Left ventricle myocardium inferior (tissue), 1 donor: ENCODE data around the gene CCKAR. TPM values are rescaled to one million over a fixed set of nuclear protein-coding genes. Genes with fewer than 3 reads are reported as not detected.

Source experiments
- DNase-seq: peaks from one replicate; pipeline ENCODE4 v3.0.0-alpha.2; 2020
- H3K27ac ChIP-seq: fragments of 200-600 bp; replicated peaks from 2 replicates; pipeline ENCODE4 v1.8.0; 2021
- H3K27me3 ChIP-seq: fragments of 200-600 bp; 2 replicates; pipeline ENCODE4 v1.8.0; 2021; ENCODE audit warnings: low read depth
- H3K36me3 ChIP-seq: fragments of 200-600 bp; 2 replicates; pipeline ENCODE4 v1.8.0; 2021
- H3K4me1 ChIP-seq: fragments of 200-600 bp; 2 replicates; pipeline ENCODE4 v1.8.0; 2021
- H3K4me3 ChIP-seq: fragments of 200-600 bp; 2 replicates; pipeline ENCODE4 v1.8.0; 2021; ENCODE audit warnings: mild to moderate bottlenecking, moderate library complexity
- H3K9me3 ChIP-seq: fragments of 200-600 bp; replicated peaks from 2 replicates; pipeline ENCODE4 v1.8.0; 2021
- CTCF ChIP-seq: fragments of 200-600 bp; IDR thresholded peaks from 2 replicates; pipeline ENCODE4 v1.8.0; 2021; ENCODE audit warnings: antibody characterized with exemption, mild to moderate bottlenecking, borderline replicate concordance
- intact Hi-C: fragments of 100-400 bp; cut with micrococcal nuclease; formaldehyde crosslinking; loops from one replicate; pipeline ENCODE4 v1.11.0; 2022
- total RNA-seq: library from RNA; stranded (reverse); fragmentation: NEBNext Ultra II Directional; extraction: Animal tissue kit (Norgen Biotek cat#: 25700); gene quantifications from one replicate; pipeline ENCODE4 v1.2.1, GENCODE V29; 2021
- donor health status: DM: no; HTN: yes; CAD: no; lungs with severe emphysema.

The CCKAR gene
- total RNA-seq, 1 donor from 2014 or later = not detected

GRCh38 chr4:26457412-26457811 lies 32.9 kb downstream of the CCKAR start:
- H3K27me3 ChIP-seq = no peaks in the 10 kb centered on the region
- no peak overlapping the region for H3K27ac ChIP-seq
- TF ChIP-seq CTCF = no peak
- no peaks in the 10 kb centered on the region for H3K4me1 ChIP-seq
- no peaks in the 10 kb centered on the region for H3K36me3 ChIP-seq
- intact Hi-C loops = loop anchor here (10.0 kb wide), 1 partner anchor 267 kb away; no protein-coding TSS in a partner anchor
- peaks cover 14% of the 10 kb centered on the region for H3K9me3 ChIP-seq
- no peak for DNase-seq
- no peak overlapping the region for H3K4me3 ChIP-seq

- peaks cover 14% of the 10 kb centered on the region for H3K9me3 ChIP-seq
- no peaks in the 10 kb centered on the region for H3K4me1 ChIP-seq
- H3K27me3 ChIP-seq = no peaks in the 10 kb centered on the region
- intact Hi-C loops = loop anchor here (10.0 kb wide), 1 partner anchor 269 kb away; no protein-coding TSS in a partner anchor
- TF ChIP-seq CTCF = no peak
- DNase-seq = no peak
- no peaks in the 10 kb centered on the region for H3K36me3 ChIP-seq
- H3K27ac ChIP-seq = no peak overlapping the region
- H3K4me3 ChIP-seq = no peak overlapping the region
These were observed 34.7 kb downstream of the CCKAR start for GRCh38 chr4:26455571-26455970.

GRCh38 chr4:26454961-26455360 lies 35.3 kb downstream of the CCKAR start:
- no peaks in the 10 kb centered on the region for H3K4me1 ChIP-seq

GRCh38 chr4:26452565-26453531 lies 37.4 kb downstream of the CCKAR start:
- intact Hi-C loops = loop anchor here (10.0 kb wide), 1 partner anchor 272 kb away; no protein-coding TSS in a partner anchor
- Histone ChIP-seq H3K4me3 (no peak overlapping the region), H3K4me1 (no peaks in the 10 kb centered on the region), H3K27ac (no peak overlapping the region), H3K27me3 (no peaks in the 10 kb centered on the region), H3K36me3 (no peaks in the 10 kb centered on the region), H3K9me3 (peaks cover 14% of the 10 kb centered on the region)
- DNase-seq = no peak
- TF ChIP-seq CTCF = no peak

More at GRCh38 chr4:26454961-26455360, 35.3 kb downstream of the CCKAR start:
- Histone ChIP-seq H3K9me3 (peaks cover 14% of the 10 kb centered on the region), H3K27me3 (no peaks in the 10 kb centered on the region), H3K36me3 (no peaks in the 10 kb centered on the region), H3K27ac (no peak overlapping the region), H3K4me3 (no peak overlapping the region)
- intact Hi-C loops = loop anchor here (10.0 kb wide), 1 partner anchor 270 kb away; no protein-coding TSS in a partner anchor
- TF ChIP-seq CTCF = no peak
- no peak for DNase-seq

- intact Hi-C loops = loop anchor here (10.0 kb wide), 1 partner anchor 273 kb away; no protein-coding TSS in a partner anchor
- peaks cover 14% of the 10 kb centered on the region for H3K9me3 ChIP-seq
- no peak for DNase-seq
These were observed 38.7 kb downstream of the CCKAR start for GRCh38 chr4:26451597-26451996.

More at GRCh38 chr4:26451597-26451996, 38.7 kb downstream of the CCKAR start:
- no peaks in the 10 kb centered on the region for H3K27me3 ChIP-seq
- TF ChIP-seq CTCF = no peak
- H3K4me1 ChIP-seq = no peaks in the 10 kb centered on the region
- H3K36me3 ChIP-seq = no peaks in the 10 kb centered on the region
- no peak overlapping the region for H3K27ac ChIP-seq
- H3K4me3 ChIP-seq = no peak overlapping the region
